GM19324 (cell line): ENCODE data around the gene ITPR3.
"Not testable (repeated sequence)": the region's sequence is repeated elsewhere in the genome, so short reads cannot be mapped to it uniquely, and the experiment has no call there.

Source experiments
- ATAC-seq: cut with Tn5 transposase; IDR thresholded peaks from one replicate; pipeline ENCODE4 v1.9.1; 2021; ENCODE audit warnings: mild to moderate bottlenecking, moderate library complexity; ENCODE audit not compliant: unreplicated experiment, low FRiP score

The ITPR3 gene

DNA sequence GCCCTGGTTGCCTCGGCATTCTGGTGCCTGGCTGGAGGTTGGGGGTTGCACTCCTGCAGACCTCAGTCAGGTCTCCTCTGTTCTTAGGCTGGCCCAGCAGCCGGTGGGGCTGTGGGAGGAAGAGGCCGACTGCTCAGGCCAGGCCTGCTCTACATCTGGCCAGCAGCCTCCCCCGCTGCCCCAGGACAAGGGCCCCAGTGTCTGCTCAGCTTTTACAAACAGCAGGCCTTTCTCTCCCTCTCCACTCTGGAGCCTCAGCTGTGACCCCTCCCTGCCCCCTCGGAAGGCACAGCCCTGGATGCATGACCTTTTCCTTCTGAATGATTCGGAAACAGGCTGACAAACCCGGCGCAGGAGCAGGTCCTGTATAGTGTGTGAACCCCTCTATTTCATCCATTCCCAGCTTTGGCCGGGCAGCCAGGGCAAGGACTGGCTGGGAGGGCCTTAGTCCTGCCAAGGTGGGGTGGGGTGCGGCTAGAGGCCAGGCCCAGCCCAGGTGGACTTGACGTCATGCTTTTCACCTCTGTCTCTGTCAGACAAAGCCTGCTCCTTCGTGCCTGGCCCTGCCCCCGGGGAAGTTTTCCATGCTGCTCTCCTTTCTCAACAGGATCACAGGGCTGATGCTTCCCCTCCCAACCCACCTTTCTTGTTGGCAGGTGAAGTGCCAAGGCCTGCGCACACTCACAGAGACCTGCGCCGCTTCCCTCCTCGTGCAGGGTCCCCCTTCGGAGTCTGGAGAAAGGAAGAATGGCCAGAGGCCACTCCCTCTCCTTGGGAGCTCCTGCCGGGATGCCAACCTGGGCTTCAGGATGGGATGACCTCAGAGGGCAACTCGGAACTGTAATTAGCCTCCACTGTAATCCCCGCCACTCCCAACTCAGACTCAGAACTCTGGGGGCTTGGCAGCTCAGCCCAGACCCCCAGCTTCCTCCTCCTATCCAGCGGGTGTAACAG, 10.1 kb upstream of the ITPR3 start:
- no peak for ATAC-seq

GRCh38 chr6:33613146-33613794, 7.9 kb upstream of the ITPR3 start:
- no peak for ATAC-seq

DNA sequence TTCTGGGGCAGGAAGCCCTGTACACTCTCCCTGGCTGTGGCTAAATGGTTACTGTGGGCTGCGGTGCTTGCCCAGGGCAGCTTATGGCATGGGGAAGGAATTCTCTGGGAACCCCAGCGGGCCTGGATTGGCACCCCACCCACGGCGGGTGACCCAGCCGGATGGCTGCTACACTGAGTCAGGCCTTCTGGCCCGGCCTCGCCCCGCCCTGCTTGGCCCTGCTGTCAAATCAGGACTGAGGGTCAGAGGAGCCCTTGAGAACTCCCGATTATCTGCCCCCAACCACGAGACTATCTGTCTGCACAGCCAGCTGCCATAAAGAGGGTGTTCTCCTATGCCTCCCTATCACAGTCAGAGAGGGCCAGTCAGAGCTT, 7.3 kb upstream of the ITPR3 start:
- ATAC-seq: no peak

- ATAC-seq: no peak
Measured at GRCh38 chr6:33616113-33616512, 5.0 kb upstream of the ITPR3 start.

GRCh38 chr6:33616913-33617312, 4.2 kb upstream of the ITPR3 start:
- ATAC-seq: no peak

DNA sequence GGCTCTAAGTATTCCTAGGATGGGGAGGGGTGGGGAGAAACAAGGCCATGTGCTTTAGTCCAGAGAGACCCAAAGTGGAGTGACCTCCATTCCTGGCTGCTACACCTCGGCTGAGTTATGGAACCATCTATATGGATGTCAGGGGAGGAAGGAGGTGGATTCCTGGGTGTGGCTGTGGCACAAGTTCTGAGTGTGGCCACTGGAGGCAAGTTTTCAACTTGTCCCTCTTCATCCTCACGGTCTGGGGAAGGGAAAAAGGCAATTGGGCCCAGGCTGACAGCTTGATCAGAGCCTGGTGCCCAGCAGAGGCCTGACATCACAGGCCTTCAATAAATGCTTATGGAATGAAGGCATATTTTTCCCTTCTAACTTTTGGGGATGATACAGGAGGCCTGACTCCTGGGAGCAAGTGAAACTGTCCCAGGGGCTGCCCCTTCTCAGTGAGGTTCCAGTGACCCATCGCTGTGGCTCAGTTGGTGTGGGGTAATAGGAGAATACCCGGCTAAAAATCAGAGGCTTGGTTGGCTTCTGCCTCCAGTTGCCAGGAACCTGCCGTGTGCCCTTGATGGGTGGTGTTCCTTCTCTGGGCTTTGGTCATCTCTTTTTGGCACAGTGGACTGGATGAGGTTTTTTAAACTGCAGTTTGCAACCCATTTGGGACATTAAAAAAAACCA, 1.8 kb upstream of the ITPR3 start:
- ATAC-seq: no peak

DNA sequence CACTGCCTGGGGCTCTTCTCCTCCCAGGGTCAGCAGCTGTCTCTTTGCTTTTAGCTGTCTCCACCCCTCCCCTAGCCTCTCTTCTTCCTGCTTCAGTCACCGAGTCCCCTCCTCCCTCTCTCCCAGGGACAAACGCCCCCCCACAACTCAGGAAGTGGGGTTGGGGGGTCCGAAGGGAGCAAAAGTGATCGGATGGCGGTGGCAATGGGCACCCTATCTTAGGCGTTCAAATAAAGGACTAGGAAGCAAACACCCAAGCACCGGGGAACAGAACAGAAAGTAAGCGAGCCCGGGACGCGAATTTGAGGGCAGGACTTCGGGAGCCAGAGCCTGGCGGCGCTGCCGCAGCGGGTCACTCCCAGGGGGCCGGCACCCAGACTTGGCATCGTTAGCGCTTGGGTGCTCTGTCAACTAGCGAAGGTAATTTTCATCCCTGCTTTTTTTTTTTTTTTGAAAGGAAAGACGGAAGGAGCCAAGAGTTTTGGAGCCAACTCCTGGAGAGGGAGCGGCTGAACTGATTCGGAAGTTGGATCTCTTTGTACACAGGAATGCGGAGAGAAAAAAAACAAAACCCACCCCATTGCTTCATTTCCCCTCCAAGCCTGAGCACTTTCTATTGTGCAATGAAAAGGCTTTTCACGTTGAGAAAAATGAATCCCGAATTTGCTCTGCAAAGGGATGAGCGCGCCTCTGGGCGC, 815 bp upstream of the ITPR3 start:
- ATAC-seq: no peak

GRCh38 chr6:33621711-33622388, 728 bp downstream of the ITPR3 start:
- ATAC-seq: peak; percentile 15

- ATAC-seq: no peak
Measured at GRCh38 chr6:33622456-33623431, 1.6 kb downstream of the ITPR3 start.

- ATAC-seq: no peak
Measured at GRCh38 chr6:33623895-33624381, 2.8 kb downstream of the ITPR3 start.

- no peak for ATAC-seq
Measured at GRCh38 chr6:33624856-33625255, 3.7 kb downstream of the ITPR3 start.

DNA sequence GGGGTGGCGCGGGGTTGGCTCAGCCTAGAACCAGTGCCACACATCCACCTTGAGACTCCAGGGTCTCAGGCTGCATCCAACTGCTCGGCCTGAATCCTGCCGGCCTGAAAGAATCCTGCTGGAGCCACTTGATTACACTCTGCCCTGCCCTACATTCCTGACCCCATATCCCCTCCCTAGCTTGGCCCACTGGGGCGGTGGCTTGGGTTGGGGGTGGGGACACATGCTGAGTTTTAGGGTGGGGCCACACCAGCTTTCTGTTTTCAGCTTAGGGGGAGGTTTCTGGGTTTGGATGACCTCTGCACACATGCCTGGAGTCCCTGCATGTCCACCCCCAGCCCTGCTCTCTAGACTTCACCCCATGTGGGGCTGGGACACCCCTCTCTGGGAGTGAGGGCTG, 6.8 kb downstream of the ITPR3 start:
- ATAC-seq: no peak

GRCh38 chr6:33628401-33628964, 7.4 kb downstream of the ITPR3 start:
- ATAC-seq: no peak

GRCh38 chr6:33630014-33630413, 8.9 kb downstream of the ITPR3 start:
- no peak for ATAC-seq

GRCh38 chr6:33631521-33631920, 10.4 kb downstream of the ITPR3 start:
- ATAC-seq: not testable (repeated sequence)

GRCh38 chr6:33631971-33632557, 10.9 kb downstream of the ITPR3 start:
- ATAC-seq: no peak

GRCh38 chr6:33632558-33633039, 11.5 kb downstream of the ITPR3 start:
- no peak for ATAC-seq

- peak; percentile 4 for ATAC-seq
Measured at GRCh38 chr6:33633084-33633461, 12.0 kb downstream of the ITPR3 start.
